ENCODE results near the gene MYD88. TPM values are rescaled to one million over a fixed set of nuclear protein-coding genes. Genes with fewer than 3 reads are reported as not detected.
A peak's percentile ranks its signal among the peaks of the same experiment; 100 is the strongest.

Gene MYD88
- 35.0 TPM for total RNA-seq (2013)
- 100 to 1,000 TPM; 286 to 427 (median 398) TPM for polyA plus RNA-seq
- polyA minus RNA-seq = 92.1 and 95.2 TPM in 2 replicates
- 70.9 to 195 (median 120) reads per million in 11 experiments for total RNA-seq

- no peaks in the 10 kb centered on the region for H3K27me3 ChIP-seq (ENCODE audit: control insufficient read depth in 2 of 2, insufficient read depth in 2 of 2, low read length in 2 of 2)
- peak within 1 kb of the TSS; percentile 95 for H3K4me2 ChIP-seq (replicated peaks; ENCODE audit: extremely low read depth, low read length, poor library complexity, severe bottlenecking)
- peaks cover 56% of the 10 kb centered on the region for H4K20me1 ChIP-seq (ENCODE audit: insufficient read depth, low read length)
- peak within 1 kb of the TSS; percentile 78 for H2AFZ ChIP-seq (ENCODE audit: insufficient read depth, low read depth, low read length, poor library complexity, severe bottlenecking)
- H3K79me2 ChIP-seq (ENCODE audit: insufficient read depth, low read length) = peaks cover 78% of the 10 kb centered on the region
- peaks cover 35 to 48% of the 10 kb centered on the region in 2 donors for H3K36me3 ChIP-seq (replicated peaks in 1 of 2; ENCODE audit: control insufficient read depth in 1 of 2, insufficient read depth in 2 of 2, low read length in 2 of 2)
- TF ChIP-seq, protein P1, sequence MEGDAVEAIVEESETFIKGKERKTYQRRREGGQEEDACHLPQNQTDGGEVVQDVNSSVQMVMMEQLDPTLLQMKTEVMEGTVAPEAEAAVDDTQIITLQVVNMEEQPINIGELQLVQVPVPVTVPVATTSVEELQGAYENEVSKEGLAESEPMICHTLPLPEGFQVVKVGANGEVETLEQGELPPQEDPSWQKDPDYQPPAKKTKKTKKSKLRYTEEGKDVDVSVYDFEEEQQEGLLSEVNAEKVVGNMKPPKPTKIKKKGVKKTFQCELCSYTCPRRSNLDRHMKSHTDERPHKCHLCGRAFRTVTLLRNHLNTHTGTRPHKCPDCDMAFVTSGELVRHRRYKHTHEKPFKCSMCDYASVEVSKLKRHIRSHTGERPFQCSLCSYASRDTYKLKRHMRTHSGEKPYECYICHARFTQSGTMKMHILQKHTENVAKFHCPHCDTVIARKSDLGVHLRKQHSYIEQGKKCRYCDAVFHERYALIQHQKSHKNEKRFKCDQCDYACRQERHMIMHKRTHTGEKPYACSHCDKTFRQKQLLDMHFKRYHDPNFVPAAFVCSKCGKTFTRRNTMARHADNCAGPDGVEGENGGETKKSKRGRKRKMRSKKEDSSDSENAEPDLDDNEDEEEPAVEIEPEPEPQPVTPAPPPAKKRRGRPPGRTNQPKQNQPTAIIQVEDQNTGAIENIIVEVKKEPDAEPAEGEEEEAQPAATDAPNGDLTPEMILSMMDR (IDR thresholded peaks at IDR 0.05) = no peak
- peaks cover 56 to 76% of the 10 kb centered on the region in 2 donors for H3K4me1 ChIP-seq (ENCODE audit: control insufficient read depth in 1 of 2, insufficient read depth in 2 of 2, low read length in 2 of 2)
- Mint-ChIP-seq H3K4me3 (peak within 1 kb of the TSS; percentile 95 to 99), H3K27me3 (ENCODE audit: low read depth in 3 of 3) (no peaks in the 10 kb centered on the region), H3K9me3 (peaks cover 0 to 1% (median 0%) of the 10 kb centered on the region in 7 donors), H3K36me3 (peaks cover 43 to 56% of the 10 kb centered on the region in 2 donors), H3K27ac (peak within 1 kb of the TSS; percentile 97 to 100 (median 99)), H3K4me1 (peaks cover 70% of the 10 kb centered on the region)
- peak; percentile 79 to 82 (median 80) for DNase-seq
- H3K9ac ChIP-seq (ENCODE audit: insufficient read depth, low read length, poor library complexity, severe bottlenecking) = peak within 1 kb of the TSS; percentile 96
- peak within 1 kb of the TSS; percentile 89 to 99 (median 96) for H3K4me3 ChIP-seq (replicated peaks in 1 of 3; ENCODE audit: low read depth in 2 of 3, low read length in 3 of 3)
- WGBS (ENCODE audit: insufficient coverage) = under 1% methylated on average over 59 of the region's 65 CpGs
- H3K9me3 ChIP-seq (replicated peaks in 1 of 2; ENCODE audit: control insufficient read depth in 1 of 2, insufficient read depth in 1 of 2, low read length in 2 of 2) = no peaks in the 10 kb centered on the region
- intact Hi-C loops (cut with micrococcal nuclease) = loop anchor here (2.0 to 10.0 kb wide), 3 partner anchors 26 to 206 kb away; partner anchors contain the start of genes OXSR1 (in 1 of the 2) and XYLB (in 1 of the 2)
- H3K27ac ChIP-seq (ENCODE audit: low read depth in 1 of 2, low read length in 2 of 2) = peak within 1 kb of the TSS; percentile 95 to 97
These were observed at the start of gene MYD88 for GRCh38 chr3:38138349-38139190. MYD88 (plus strand) TSS chr3:38138661; CDS start chr3:38138701, 40 bp downstream.

GRCh38 chr3:38089163-38089562, 49.3 kb upstream of the MYD88 start:
- Histone ChIP-seq H3K36me3 (replicated peaks in 1 of 2; ENCODE audit: control insufficient read depth in 1 of 2, insufficient read depth in 2 of 2, low read length in 2 of 2) (no peaks in the 10 kb centered on the region), H3K9ac (ENCODE audit: insufficient read depth, low read length, poor library complexity, severe bottlenecking) (no peak overlapping the region), H4K20me1 (ENCODE audit: insufficient read depth, low read length) (no peaks in the 10 kb centered on the region), H2AFZ (ENCODE audit: insufficient read depth, low read depth, low read length, poor library complexity, severe bottlenecking) (no peak overlapping the region), H3K27ac (ENCODE audit: low read depth in 1 of 2, low read length in 2 of 2) (no peak overlapping the region), H3K27me3 (ENCODE audit: control insufficient read depth in 2 of 2, insufficient read depth in 2 of 2, low read length in 2 of 2) (no peaks in the 10 kb centered on the region), H3K4me2 (replicated peaks; ENCODE audit: extremely low read depth, low read length, poor library complexity, severe bottlenecking) (no peak overlapping the region), H3K9me3 (replicated peaks in 1 of 2; ENCODE audit: control insufficient read depth in 1 of 2, insufficient read depth in 1 of 2, low read length in 2 of 2) (peaks cover 2 to 3% of the 10 kb centered on the region in 2 donors), H3K79me2 (ENCODE audit: insufficient read depth, low read length) (no peaks in the 10 kb centered on the region), H3K4me3 (replicated peaks in 1 of 3; ENCODE audit: low read depth in 2 of 3, low read length in 3 of 3) (no peak overlapping the region), H3K4me1 (ENCODE audit: control insufficient read depth in 1 of 2, insufficient read depth in 2 of 2, low read length in 2 of 2) (no peaks in the 10 kb centered on the region)
- Mint-ChIP-seq H3K27me3 (ENCODE audit: low read depth in 3 of 3) (peaks cover 2 to 7% (median 4%) of the 10 kb centered on the region in 3 donors), H3K27ac (no peak overlapping the region), H3K4me1 (no peaks in the 10 kb centered on the region), H3K4me3 (no peak overlapping the region), H3K9me3 (peaks cover 3 to 7% (median 3%) of the 10 kb centered on the region in 7 donors), H3K36me3 (peaks cover 2% of the 10 kb centered on the region in 2 donors)
- no peak for DNase-seq
- TF ChIP-seq, protein P1 (IDR thresholded peaks at IDR 0.05) = no peak
- intact Hi-C loops (cut with micrococcal nuclease) = loop anchor here in 1 of 2 donors (10.0 kb wide), 1 partner anchor 56 kb away; no protein-coding TSS in a partner anchor
- 51% methylated on average over 2 of the region's 2 CpGs for WGBS (ENCODE audit: insufficient coverage)

All from CD14-positive monocyte (primary cell).